Endothelial cell of umbilical vein (primary cell): ENCODE measurements around the gene CNOT11. TPM values are rescaled to one million over a fixed set of nuclear protein-coding genes. Genes with fewer than 3 reads are reported as not detected.

Source experiments
- BruUV-seq: library from RNA; stranded (reverse); fragments of 400-500 nt; replicated peaks from 2 replicates; lab custom pipeline; 2021; lab: Mats Ljungman, UMichigan
- CTCF ChIA-PET: fragments of 300-600, 350-600 bp; sonication (Branson Sonifier 250); formaldehyde crosslinking; loops from one replicate; lab custom pipeline; 2021; ENCODE audit warnings: antibody characterized with exemption, inconsistent platforms; lab: Charles Lee
- POLR2A ChIA-PET: fragments of 300-600, 350-600 bp; sonication (Branson Sonifier 250); formaldehyde crosslinking; loops from one replicate; lab custom pipeline; 2021; ENCODE audit warnings: antibody characterized with exemption, inconsistent platforms; lab: Charles Lee
- DNase-seq: peaks from one replicate; pipeline ENCODE4 v3.0.0-alpha.2; 2011; ENCODE audit warnings: low read depth, low spot score
- FAIRE-seq: peaks from 2 replicates; lab custom pipeline; 2011; peaks lifted over from hg19 to GRCh38; lab: Jason Lieb, UNC
- H2AFZ ChIP-seq: 2 replicates; pipeline ENCODE4 v1.6.0; 2012; ENCODE audit warnings: low read depth, low read length, control low read depth, inconsistent platforms
- H3K27ac ChIP-seq: 2 replicates; pipeline ENCODE4 v1.5.1; 2011; ENCODE audit warnings: low read depth, mild to moderate bottlenecking, control low read depth, low read length, moderate library complexity; ENCODE audit not compliant: insufficient read depth
- H3K27me3 ChIP-seq, 2 experiments: 2 replicates each; pipeline versions ENCODE4 v1.6.0 to v1.6.1; 2011; ENCODE audit warnings: low read length in 2 of 2, mixed read lengths in 1 of 2; ENCODE audit not compliant: control insufficient read depth in 2 of 2, insufficient read depth in 2 of 2
- H3K36me3 ChIP-seq, 2 experiments: 2 replicates in 1 of 2; 3 replicates in 1 of 2; pipeline ENCODE4 v1.5.1; 2011; ENCODE audit warnings: low read length in 2 of 2, mild to moderate bottlenecking in 1 of 2, moderate library complexity in 1 of 2; ENCODE audit not compliant: control insufficient read depth in 2 of 2, insufficient read depth in 2 of 2; ENCODE audit errors: extremely low read depth in 1 of 2
- H3K4me1 ChIP-seq: 3 replicates; pipeline ENCODE4 v1.5.1; 2011; ENCODE audit warnings: mild to moderate bottlenecking, low read length; ENCODE audit not compliant: control insufficient read depth, insufficient read depth; ENCODE audit errors: extremely low read depth
- H3K4me2 ChIP-seq: 2 replicates; pipeline ENCODE4 v1.6.1; 2011; ENCODE audit warnings: low read length, control low read depth, mixed read lengths; ENCODE audit not compliant: insufficient read depth
- H3K4me3 ChIP-seq, 3 experiments: fragments of 200-600 bp in 1 of 3; sonication (generic), shearing (Covaris generic) in 1 of 3; replicated peaks in 1 of 3; 2 replicates each; pipeline ENCODE4 v1.5.1; 2011 to 2016; ENCODE audit warnings: control low read depth in 3 of 3, low read length in 3 of 3, mild to moderate bottlenecking in 2 of 3, inconsistent platforms in 1 of 3, low read depth in 1 of 3, moderate library complexity in 1 of 3; ENCODE audit not compliant: insufficient read depth in 1 of 3
- H3K79me2 ChIP-seq: 2 replicates; pipeline ENCODE4 v1.6.0; 2012; ENCODE audit warnings: low read length, inconsistent platforms; ENCODE audit not compliant: control insufficient read depth, insufficient read depth
- H3K9ac ChIP-seq: replicated peaks from 2 replicates; pipeline ENCODE3; 2011; ENCODE audit warnings: low read length, control low read depth; ENCODE audit not compliant: insufficient read depth; ENCODE audit errors: extremely low read depth
- H3K9me1 ChIP-seq: replicated peaks from 3 replicates; pipeline ENCODE4 v1.6.0; 2011; ENCODE audit warnings: mild to moderate bottlenecking, low read length; ENCODE audit not compliant: control insufficient read depth, insufficient read depth; ENCODE audit errors: extremely low read depth
- H3K9me3 ChIP-seq: replicated peaks from 2 replicates; pipeline ENCODE4 v1.5.1; 2012; ENCODE audit warnings: low read length, inconsistent platforms; ENCODE audit not compliant: control insufficient read depth, insufficient read depth
- H4K20me1 ChIP-seq: replicated peaks from 2 replicates; pipeline ENCODE3; 2011; ENCODE audit warnings: mild to moderate bottlenecking, low read length; ENCODE audit not compliant: control insufficient read depth, insufficient read depth; ENCODE audit errors: extremely low read depth
- CTCF ChIP-seq, 2 donors: IDR thresholded peaks; 1 replicate in 1 of 2; 2 replicates in 1 of 2; pipeline ENCODE4 v1.5.1; 2011; ENCODE audit warnings: low read length in 2 of 2, mild to moderate bottlenecking in 2 of 2, moderate library complexity in 2 of 2, control low read depth in 1 of 2, inconsistent platforms in 1 of 2, low read depth in 1 of 2; ENCODE audit not compliant: insufficient read depth in 1 of 2; ENCODE audit errors: extremely low read depth in 1 of 2
- EZH2 ChIP-seq: IDR thresholded peaks from 2 replicates; pipeline ENCODE4 v1.6.1; 2012; ENCODE audit warnings: borderline replicate concordance, low read depth, mild to moderate bottlenecking, moderate library complexity, low read length, inconsistent platforms; ENCODE audit not compliant: severe bottlenecking
- FOS ChIP-seq: IDR thresholded peaks from 2 replicates; pipeline ENCODE4 v1.6.1; 2011; ENCODE audit warnings: mild to moderate bottlenecking, low read length, moderate library complexity, borderline replicate concordance; ENCODE audit not compliant: insufficient read depth
- GATA2 ChIP-seq: IDR thresholded peaks from 2 replicates; pipeline ENCODE4 v1.7.0; 2011; ENCODE audit warnings: low read depth, mild to moderate bottlenecking, moderate library complexity, mixed read lengths, low read length; ENCODE audit not compliant: insufficient read length, insufficient read depth
- JUN ChIP-seq: IDR thresholded peaks from 2 replicates; pipeline ENCODE4 v1.6.1; 2011; ENCODE audit warnings: borderline replicate concordance, low read depth; ENCODE audit not compliant: insufficient read length, insufficient read depth
- MAX ChIP-seq: IDR thresholded peaks from 2 replicates; pipeline ENCODE4 v1.6.1; 2011; ENCODE audit not compliant: insufficient read depth, insufficient read length
- MYC ChIP-seq: IDR thresholded peaks from one replicate; pipeline ENCODE4 v1.6.1; 2011; ENCODE audit warnings: mild to moderate bottlenecking, low read depth, low read length
- POLR2A ChIP-seq: IDR thresholded peaks from 2 replicates; pipeline ENCODE4 v1.6.1; 2012; ENCODE audit warnings: low read depth, mild to moderate bottlenecking, control low read depth, low read length
- POLR2AphosphoS5 ChIP-seq: IDR thresholded peaks from 2 replicates; pipeline ENCODE4 v1.6.1; 2012; ENCODE audit warnings: low read depth, mild to moderate bottlenecking, control low read depth, low read length, moderate library complexity; ENCODE audit not compliant: insufficient read depth
- dilution Hi-C: fragments of 300-500 bp; cut with MboI; formaldehyde crosslinking; loops from one replicate; pipeline ENCODE4 v1.15.0; 2019; ENCODE audit warnings: low sequenced_read_pairs; ENCODE audit not compliant: extremely low pct_ligation_motif_present
- intact Hi-C: fragments of 100-400 bp; cut with micrococcal nuclease; formaldehyde crosslinking; loops from one replicate; pipeline ENCODE4 v1.10.0; 2022
- polyA plus RNA-seq, 4 experiments: library from polyadenylated mRNA; depleted of rRNA in 3 of 4; stranded (reverse) in 3 of 4; unstranded in 1 of 4; fragments of >200 nt; gene quantifications; 2 replicates each; pipeline versions ENCODE4 v1.2.1 to v1.2.3, GENCODE V29; 2011 to 2012; ENCODE audit warnings: missing spikeins in 1 of 4
- total RNA-seq: library from RNA; stranded (reverse); gene quantifications from 2 replicates; pipeline ENCODE4 v1.2.3, GENCODE V29; 2021

Gene CNOT11
- total and polyA plus RNA-seq, 2 donors (not counting 3 experiments of a cell fraction or from before 2014, with no cell fraction given): 40.5 to 44.3 TPM

GRCh38 chr2:101287303-101287702, 34.6 kb downstream of the CNOT11 start:
- no peak overlapping the region for H3K4me3 ChIP-seq
- DNase-seq (no peak), FAIRE-seq (no peak)
- H3K36me3 ChIP-seq: peaks cover 11 to 28% of the 10 kb centered on the region in 2 experiments
- H3K79me2 ChIP-seq: peaks cover 45% of the 10 kb centered on the region
- no peak overlapping the region for H3K9ac ChIP-seq
- no peaks in the 10 kb centered on the region for H3K9me3 ChIP-seq
- no TSS peak for BruUV-seq
- dilution Hi-C loops (no loop called here), intact Hi-C loops (no loop called here)
- H3K4me1 ChIP-seq: no peaks in the 10 kb centered on the region
- no peaks in the 10 kb centered on the region for H3K9me1 ChIP-seq
- H3K27me3 ChIP-seq: no peaks in the 10 kb centered on the region
- no peak overlapping the region for H3K27ac ChIP-seq
- H2AFZ ChIP-seq: no peak overlapping the region
- TF ChIP-seq MYC: no peak
- no peak for TF ChIP-seq CTCF (IDR thresholded peaks at IDR 0.05; ENCODE audit: extremely low read depth in 1 of 2, insufficient read depth in 1 of 2, low read depth in 1 of 2, low read length in 2 of 2)
- TF ChIP-seq JUN: no peak
- TF ChIP-seq POLR2AphosphoS5: no peak
- TF ChIP-seq MAX: no peak
- TF ChIP-seq GATA2: no peak
- TF ChIP-seq POLR2A: no peak
- no peak for TF ChIP-seq FOS
- no peak for TF ChIP-seq EZH2
- POLR2A ChIA-PET: no interaction called here
- CTCF ChIA-PET: interaction anchor here (1.5 kb wide), 1 partner anchor 63 kb away, joined by 3 read pairs; no protein-coding TSS in a partner anchor
- H4K20me1 ChIP-seq: no peaks in the 10 kb centered on the region
- no peak overlapping the region for H3K4me2 ChIP-seq
